Measurements from ENCODE around the gene ERICH4.
A peak's percentile ranks its signal among the peaks of the same experiment; 100 is the strongest.
"Not testable (repeated sequence)": the region's sequence is repeated elsewhere in the genome, so short reads cannot be mapped to it uniquely, and the experiment has no call there.

The ERICH4 gene

GRCh38 chr19:41433171-41433570 lies 9.8 kb upstream of the ERICH4 start:
- no peak overlapping the region for H3K4me3 ChIP-seq
- H3K36me3 ChIP-seq = peaks cover 14 to 58% (median 27%) of the 10 kb centered on the region in 3 donors
- intact Hi-C loops (cut with DNase I; ENCODE audit: low total_unique reads) = no loop called here
- no peaks in the 10 kb centered on the region for H3K27me3 ChIP-seq
- TF ChIP-seq CTCF (IDR thresholded peaks at IDR 0.05) = no peak
- H3K9me3 ChIP-seq = no peaks in the 10 kb centered on the region
- H3K27ac ChIP-seq = no peak overlapping the region
- DNase-seq = no peak
- peaks cover 0 to 7% (median 6%) of the 10 kb centered on the region in 4 donors for H3K4me1 ChIP-seq

GRCh38 chr19:41434450-41434849 lies 8.5 kb upstream of the ERICH4 start:
- intact Hi-C loops (cut with DNase I; ENCODE audit: low total_unique reads) = no loop called here

GRCh38 chr19:41435376-41435775 lies 7.6 kb upstream of the ERICH4 start:
- H3K27me3 ChIP-seq; H3K27ac ChIP-seq; H3K9me3 ChIP-seq; intact Hi-C loops (cut with DNase I; ENCODE audit: low total_unique reads); H3K4me1 ChIP-seq; H3K4me3 ChIP-seq: not testable (repeated sequence)
- peaks cover 14 to 59% (median 27%) of the 10 kb centered on the region in 3 donors for H3K36me3 ChIP-seq
- peak in 1 of 2 donors; percentile 46 for DNase-seq

More at GRCh38 chr19:41434450-41434849, 8.5 kb upstream of the ERICH4 start:
- no peak for DNase-seq
- H3K4me3 ChIP-seq = no peak overlapping the region
- H3K36me3 ChIP-seq = peaks cover 14 to 59% (median 27%) of the 10 kb centered on the region in 3 donors
- H3K9me3 ChIP-seq = no peaks in the 10 kb centered on the region
- TF ChIP-seq CTCF (IDR thresholded peaks at IDR 0.05) = no peak
- H3K27ac ChIP-seq = no peak overlapping the region
- peaks cover 0 to 9% (median 6%) of the 10 kb centered on the region in 4 donors for H3K4me1 ChIP-seq
- H3K27me3 ChIP-seq = no peaks in the 10 kb centered on the region

- Histone ChIP-seq H3K4me1 (peaks cover 0 to 9% (median 6%) of the 10 kb centered on the region in 4 donors), H3K27ac (no peak overlapping the region), H3K36me3 (peaks cover 14 to 54% (median 27%) of the 10 kb centered on the region in 3 donors), H3K27me3 (no peaks in the 10 kb centered on the region), H3K9me3 (no peaks in the 10 kb centered on the region), H3K4me3 (no peak overlapping the region)
- TF ChIP-seq CTCF (IDR thresholded peaks at IDR 0.05) = no peak
- intact Hi-C loops (cut with DNase I; ENCODE audit: low total_unique reads) = no loop called here
- DNase-seq = no peak
Measured at GRCh38 chr19:41435936-41436673, 6.9 kb upstream of the ERICH4 start.

- Histone ChIP-seq H3K27me3 (peaks cover 0 to 5% of the 10 kb centered on the region in 2 donors), H3K4me3 (no peak overlapping the region), H3K9me3 (no peaks in the 10 kb centered on the region), H3K27ac (no peak overlapping the region), H3K4me1 (peaks cover 0 to 9% (median 6%) of the 10 kb centered on the region in 4 donors), H3K36me3 (peaks cover 13 to 49% (median 24%) of the 10 kb centered on the region in 3 donors)
- intact Hi-C loops (cut with DNase I; ENCODE audit: low total_unique reads) = no loop called here
- DNase-seq = no peak
- TF ChIP-seq CTCF (IDR thresholded peaks at IDR 0.05) = no peak
Measured at GRCh38 chr19:41436674-41436951, 6.3 kb upstream of the ERICH4 start.

GRCh38 chr19:41437944-41438574 lies 4.9 kb upstream of the ERICH4 start:
- no peak overlapping the region for H3K4me3 ChIP-seq
- peaks cover 0 to 9% (median 6%) of the 10 kb centered on the region in 4 donors for H3K4me1 ChIP-seq
- TF ChIP-seq CTCF (IDR thresholded peaks at IDR 0.05) = no peak
- no peak overlapping the region for H3K27ac ChIP-seq
- peaks cover 4 to 34% (median 9%) of the 10 kb centered on the region in 3 donors for H3K36me3 ChIP-seq
- no peak for DNase-seq
- intact Hi-C loops (cut with DNase I; ENCODE audit: low total_unique reads) = no loop called here
- H3K9me3 ChIP-seq = no peaks in the 10 kb centered on the region
- peaks cover 0 to 19% of the 10 kb centered on the region in 2 donors for H3K27me3 ChIP-seq

All from tibial artery (tissue), 4 donors.